Limb (tissue), 2 donors: ENCODE results near the gene SEC14L6.
A peak's percentile ranks its signal among the peaks of the same experiment; 100 is the strongest.
"Not testable (repeated sequence)": the region's sequence is repeated elsewhere in the genome, so short reads cannot be mapped to it uniquely, and the experiment has no call there.

Experiments
- DNase-seq, 2 donors: peaks; one replicate each; pipeline ENCODE4 v3.0.0-alpha.2; 2016; ENCODE audit errors: extremely low spot score in 2 of 2

The SEC14L6 gene

GRCh38 chr22:30567277-30567676, 20.7 kb upstream of the SEC14L6 start:
- DNase-seq, result not testable (repeated sequence)

DNA sequence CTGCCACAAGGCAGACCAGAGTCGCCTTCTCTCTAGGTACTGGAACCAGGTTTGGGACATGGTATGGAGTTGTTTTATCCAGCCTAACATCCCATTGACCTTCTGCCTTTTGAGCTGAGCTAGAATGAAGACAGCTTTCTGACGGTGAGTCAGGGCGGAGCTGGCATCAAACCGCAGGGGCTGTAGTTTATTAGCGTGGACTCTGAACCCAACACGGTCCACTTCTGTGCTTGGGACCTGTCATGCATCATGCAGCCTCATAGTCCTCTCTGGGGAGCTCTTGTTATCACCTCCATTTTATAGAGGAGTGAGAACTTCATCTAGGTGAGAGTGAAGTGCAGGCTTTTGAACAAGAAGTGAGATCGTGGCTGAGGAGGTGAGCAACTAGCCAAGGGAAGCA, 19.6 kb upstream of the SEC14L6 start:
- no peak for DNase-seq

DNA sequence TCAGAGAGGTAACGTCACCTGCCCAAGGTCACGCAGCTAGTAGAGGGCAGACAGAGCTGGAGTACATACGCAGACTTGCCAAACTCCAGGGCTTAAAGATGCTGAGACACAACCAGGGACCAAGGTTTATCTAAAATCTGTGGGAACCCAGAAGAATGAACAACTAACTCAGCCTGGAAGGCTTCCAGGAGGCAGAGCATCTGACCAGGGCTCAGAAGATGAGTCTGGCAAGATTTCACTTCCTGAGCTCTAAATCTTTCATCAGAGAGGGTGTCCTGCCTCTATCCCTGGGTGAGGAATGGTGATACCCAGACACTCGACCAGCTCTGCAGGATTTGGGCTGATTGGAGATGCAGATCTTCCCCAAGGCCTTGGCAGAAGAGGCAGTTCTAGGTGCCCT, 18.8 kb upstream of the SEC14L6 start:
- DNase-seq, result no peak

DNA sequence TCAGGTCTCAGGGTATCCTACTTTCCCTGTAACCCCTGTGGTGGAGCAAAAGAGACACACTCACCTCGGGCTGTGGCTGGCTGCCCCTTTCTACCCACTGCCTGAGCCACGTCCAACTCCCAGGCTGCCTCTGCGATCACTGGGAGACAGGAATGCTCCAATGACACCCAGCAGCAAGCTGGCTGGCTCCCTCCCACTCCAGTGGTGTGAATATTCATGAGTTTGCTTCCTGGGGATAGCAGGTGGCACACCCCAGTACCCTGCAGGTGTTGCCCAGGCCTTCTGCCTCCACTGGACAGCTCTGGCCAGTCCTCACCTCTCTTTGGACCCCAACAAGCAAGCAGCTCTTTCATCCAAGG, 18.2 kb upstream of the SEC14L6 start:
- no peak for DNase-seq

DNA sequence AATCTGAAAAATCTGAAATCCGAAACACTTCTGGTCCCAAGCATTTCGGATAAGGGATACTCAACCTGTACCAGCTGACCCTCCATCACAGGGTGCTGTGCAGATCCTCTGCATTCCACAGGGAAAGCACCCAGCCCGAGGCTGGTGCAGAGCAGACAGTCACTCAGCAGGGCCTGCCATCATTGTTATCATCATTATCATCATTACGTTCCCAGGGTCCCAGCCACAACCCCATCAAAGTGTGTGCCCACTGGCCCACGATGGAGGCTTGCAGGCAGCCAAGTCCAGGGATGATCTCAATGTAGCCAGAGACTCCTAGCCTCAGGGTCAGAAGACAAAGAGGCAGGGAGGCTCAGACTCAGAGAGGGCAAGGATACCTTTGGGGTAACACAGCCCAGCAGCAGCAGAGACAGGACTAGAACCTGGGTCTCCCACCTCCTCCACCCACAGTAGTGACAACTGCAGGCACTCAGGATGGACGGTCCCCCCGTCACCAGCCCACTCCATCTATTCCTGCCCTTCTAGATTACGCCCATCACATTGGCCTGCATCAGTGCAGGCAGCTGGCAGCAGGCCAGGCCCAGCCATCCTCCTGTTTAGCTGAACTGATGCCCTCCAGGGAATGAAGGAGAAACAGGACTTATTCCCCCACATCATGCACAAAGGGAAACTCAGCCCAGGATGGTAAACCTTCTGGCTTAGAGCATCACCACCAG, 17.7 kb upstream of the SEC14L6 start:
- no peak for DNase-seq

DNA sequence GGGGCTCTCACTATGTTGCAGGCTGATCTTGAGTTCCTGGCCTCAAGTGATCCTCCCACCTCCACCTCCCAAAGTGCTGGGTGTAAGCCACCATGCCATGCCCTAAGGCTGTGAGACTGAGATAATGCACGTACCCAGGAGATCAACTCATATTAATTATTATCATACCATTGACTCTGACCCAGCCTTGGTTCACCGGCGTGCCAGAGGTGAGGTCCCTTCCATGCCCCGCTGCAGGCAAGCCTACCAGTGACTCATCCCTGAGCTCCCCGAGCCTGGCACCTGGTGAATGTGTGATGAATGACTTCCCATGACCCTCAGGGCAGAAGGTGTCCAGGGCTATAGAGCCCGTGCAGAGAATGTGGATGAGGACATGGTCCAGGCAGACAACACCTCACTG, 15.8 kb upstream of the SEC14L6 start:
- DNase-seq, result no peak

- no peak for DNase-seq
Measured at GRCh38 chr22:30561402-30562189, 15.1 kb upstream of the SEC14L6 start.

- not testable (repeated sequence) for DNase-seq
Measured at GRCh38 chr22:30560643-30561202, 14.2 kb upstream of the SEC14L6 start.

GRCh38 chr22:30559889-30560288, 13.3 kb upstream of the SEC14L6 start:
- no peak for DNase-seq

DNA sequence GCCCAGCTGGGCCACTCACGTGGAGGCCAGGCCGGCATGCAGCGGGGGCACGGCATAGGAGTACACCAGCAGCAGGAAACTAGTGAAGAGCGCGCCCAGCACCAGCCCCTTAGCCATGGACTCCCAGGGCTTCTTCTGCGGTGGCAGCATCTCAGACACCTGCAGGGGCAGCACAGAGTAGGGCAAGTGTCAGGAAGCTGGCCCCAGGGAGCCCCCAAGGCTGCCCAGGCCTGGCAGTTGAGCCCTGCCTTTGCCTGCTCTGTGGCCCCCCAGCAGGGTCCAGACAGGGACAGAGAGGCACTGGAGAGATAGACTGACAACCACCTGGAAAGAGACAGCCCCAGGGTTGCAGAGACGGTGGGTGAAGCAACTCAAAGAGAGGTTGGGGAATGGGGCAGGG, 10.7 kb upstream of the SEC14L6 start:
- no peak for DNase-seq

DNA sequence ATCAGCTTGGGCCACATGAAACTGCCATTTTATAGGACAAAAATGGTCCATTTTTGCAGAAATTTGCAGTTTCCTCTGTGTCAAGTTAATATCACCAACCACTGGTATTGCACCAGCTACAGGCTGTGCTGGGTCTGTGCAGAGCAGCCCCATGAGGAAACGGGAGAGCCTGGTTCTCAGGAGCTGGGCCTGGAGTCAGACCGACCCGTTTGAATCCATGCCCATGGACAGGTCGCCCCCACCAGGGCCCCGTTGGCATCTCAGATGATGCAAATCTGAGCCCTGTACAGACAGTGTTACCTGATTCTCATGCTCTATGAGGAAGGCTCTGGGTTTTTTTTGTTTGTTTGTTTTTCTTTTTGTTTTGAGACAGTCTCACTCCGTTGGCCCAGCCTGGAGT, 9.8 kb upstream of the SEC14L6 start:
- DNase-seq, result no peak

DNA sequence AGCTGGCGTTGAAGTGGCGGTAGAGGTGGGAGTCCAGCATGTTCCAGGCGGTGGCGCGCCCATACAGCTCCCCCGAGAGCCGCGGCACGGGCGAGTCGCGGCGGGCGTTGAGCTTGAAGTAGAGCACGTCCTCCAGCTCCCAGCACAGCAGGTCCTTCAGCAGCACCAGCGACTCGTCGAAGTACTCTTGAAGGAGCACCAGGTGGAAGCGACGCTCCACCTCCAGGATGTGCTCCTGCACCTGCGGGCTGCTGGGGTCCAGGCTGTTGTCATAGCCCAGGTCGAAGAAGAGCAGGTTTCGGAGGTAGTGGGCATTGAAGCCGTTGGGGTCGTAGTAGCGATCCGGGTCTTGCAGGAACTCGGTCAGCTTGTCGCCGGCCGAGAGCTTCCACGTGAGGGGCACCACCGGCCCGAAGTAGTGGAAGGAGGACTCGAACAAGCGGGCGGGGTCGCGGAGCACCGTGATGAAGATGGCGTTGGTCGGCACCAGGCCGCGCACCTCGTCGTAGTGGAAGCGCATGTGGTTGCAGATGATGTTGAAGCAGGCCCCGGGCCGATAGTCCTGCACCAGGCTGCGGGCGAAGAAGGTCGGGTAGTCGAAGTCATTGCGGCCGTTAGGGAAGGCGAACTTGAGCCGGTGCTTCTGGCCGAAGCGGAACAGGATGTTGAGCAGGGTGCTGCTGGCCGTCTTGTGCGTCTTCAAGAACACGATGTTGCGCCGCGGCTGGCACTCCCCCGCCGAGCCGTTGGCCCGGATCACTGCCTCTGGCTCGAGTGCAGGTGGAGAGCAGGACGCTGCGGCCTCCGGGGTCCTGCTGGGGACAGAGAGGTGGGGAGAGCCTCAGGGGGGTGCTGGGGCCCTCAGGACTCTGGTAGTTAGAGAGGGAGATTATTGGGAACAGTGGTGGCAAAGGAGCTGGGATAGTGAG, 9.0 kb upstream of the SEC14L6 start:
- DNase-seq, result no peak

DNA sequence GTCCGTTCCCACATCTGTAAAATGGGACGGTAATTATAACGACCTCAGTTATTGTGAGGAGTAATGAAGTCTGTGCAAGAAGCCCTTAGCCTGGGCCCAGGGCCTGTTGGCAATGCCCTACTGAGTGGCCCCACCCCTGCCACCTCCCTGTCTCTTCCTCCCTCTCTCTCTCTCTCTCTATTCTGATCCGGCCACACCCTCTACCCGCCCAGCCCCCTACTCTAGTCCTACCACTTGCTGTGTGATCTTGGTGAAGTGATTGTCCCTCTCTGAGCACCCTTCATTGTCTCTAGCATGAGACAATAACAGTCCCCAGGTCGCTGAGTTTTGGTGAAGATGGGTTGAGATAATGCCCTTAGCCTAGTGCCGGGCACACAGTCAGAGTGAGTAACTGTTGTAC, 7.4 kb upstream of the SEC14L6 start:
- no peak for DNase-seq

GRCh38 chr22:30552719-30553118, 6.2 kb upstream of the SEC14L6 start:
- DNase-seq, result no peak

- not testable (repeated sequence) for DNase-seq
Measured at GRCh38 chr22:30551813-30552212, 5.3 kb upstream of the SEC14L6 start.

- DNase-seq, result no peak
Measured at GRCh38 chr22:30547188-30547587, 647 bp upstream of the SEC14L6 start.

- DNase-seq, result no peak
Measured at GRCh38 chr22:30542811-30543188, 3.7 kb downstream of the SEC14L6 start.

DNA sequence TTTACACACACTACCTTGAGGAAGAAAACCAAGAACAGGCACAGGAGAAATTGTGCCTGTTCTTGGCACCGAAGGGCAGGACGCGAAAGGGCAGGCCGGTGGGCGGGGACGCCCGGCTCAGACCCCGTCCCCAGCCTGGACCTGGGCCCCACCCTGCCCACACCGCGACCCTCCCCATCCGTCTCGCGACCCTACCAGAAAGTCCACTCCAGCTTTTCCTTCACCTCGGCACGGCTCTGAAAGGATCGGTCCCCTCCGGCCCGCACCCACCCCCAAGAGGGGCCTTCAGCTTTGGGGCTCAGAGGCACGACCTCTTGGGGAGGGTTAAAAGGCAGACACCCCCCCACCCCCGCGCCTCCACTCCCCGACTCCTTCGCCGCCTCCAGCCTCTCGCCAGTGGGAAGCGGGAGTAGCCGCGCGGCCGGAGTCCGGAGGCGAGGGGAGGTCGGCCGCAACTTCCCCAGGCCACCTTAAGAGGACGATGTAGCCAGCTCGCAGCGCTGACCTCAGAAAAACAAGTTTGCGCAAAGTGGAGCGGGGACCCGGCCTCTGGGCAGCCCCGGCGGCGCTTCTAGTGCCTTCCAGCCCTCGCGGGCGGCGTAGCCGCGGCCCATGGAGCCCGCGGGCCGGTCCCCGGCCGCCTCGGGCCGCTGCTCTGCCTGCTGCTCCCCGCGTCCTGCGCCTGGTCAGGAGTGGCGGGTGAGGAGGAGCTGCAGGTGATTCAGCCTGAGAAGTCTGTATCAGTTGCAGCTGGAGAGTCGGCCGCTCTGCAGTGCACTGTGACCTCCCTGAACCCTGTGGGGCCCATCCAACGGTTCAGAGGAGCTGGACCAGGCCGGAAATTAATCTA, 4.4 kb downstream of the SEC14L6 start:
- peak in 1 of 2 donors; percentile 51 for DNase-seq

- not testable (repeated sequence) for DNase-seq
Measured at GRCh38 chr22:30541511-30541910, 5.0 kb downstream of the SEC14L6 start.

DNA sequence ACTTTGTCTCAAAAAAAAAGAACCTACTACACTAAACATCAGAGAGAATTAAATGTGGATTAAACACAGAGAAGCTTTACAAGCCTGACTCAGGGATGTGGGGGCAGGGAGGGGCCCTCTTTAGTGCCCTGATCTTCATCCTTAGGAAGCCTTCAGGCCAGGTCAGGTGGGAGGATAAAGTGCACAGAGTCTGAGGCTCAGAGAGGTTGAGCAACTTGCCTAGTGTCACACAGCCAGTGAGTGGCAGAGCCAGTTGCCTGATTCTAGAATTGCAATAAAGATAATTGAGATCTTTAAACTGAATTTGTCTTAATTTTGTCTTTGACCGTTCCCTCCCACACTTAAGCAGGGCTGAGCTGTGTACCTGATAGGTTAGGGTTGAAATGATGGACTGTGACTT, 7.2 kb downstream of the SEC14L6 start:
- no peak for DNase-seq

- DNase-seq, result no peak
Measured at GRCh38 chr22:30538280-30538679, 8.3 kb downstream of the SEC14L6 start.
